ENCODE measurements around the gene TRPM3.

DNA sequence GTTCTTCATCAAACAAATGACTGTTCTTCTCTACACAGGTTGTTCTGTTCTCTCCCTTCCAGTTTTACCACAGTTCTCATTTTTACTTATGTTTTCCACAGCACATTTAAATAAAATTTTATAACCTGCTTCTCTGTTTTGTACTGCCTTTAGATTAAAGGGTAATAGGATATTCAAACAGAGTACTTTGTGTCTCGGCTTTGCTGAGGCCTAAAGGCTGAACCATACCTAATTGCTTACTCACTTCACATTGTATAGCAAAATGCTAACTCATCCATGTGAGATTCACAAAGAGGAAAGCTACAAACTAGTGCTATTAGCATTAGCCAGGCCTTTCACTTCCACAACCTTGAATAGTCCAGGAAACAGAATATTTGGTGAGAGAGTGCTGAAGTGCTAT lies 200.3 kb downstream of the TRPM3 start:
- TF ChIP-seq EZH2 (conservative IDR thresholded peaks at IDR 0.05; ENCODE audit: low read depth, low read length) (no peak), ZBTB3 (CRISPR knock-in tag; IDR thresholded peaks at IDR 0.05; ENCODE audit: borderline replicate concordance, low read depth) (no peak), WIZ (CRISPR knock-in tag; IDR thresholded peaks at IDR 0.05) (no peak), ZHX1 (CRISPR knock-in tag; IDR thresholded peaks at IDR 0.05; ENCODE audit: low read depth) (no peak), GTF2F1 (IDR thresholded peaks at IDR 0.05; ENCODE audit: low read length) (no peak), ZBTB7A (CRISPR knock-in tag; IDR thresholded peaks at IDR 0.05) (no peak), ZNF354B (CRISPR knock-in tag; IDR thresholded peaks at IDR 0.05) (no peak), ZMYM3 (CRISPR knock-in tag; IDR thresholded peaks at IDR 0.05) (no peak), ZNF564 (CRISPR knock-in tag; IDR thresholded peaks at IDR 0.05) (no peak)
- TF ChIP-seq, protein P1, sequence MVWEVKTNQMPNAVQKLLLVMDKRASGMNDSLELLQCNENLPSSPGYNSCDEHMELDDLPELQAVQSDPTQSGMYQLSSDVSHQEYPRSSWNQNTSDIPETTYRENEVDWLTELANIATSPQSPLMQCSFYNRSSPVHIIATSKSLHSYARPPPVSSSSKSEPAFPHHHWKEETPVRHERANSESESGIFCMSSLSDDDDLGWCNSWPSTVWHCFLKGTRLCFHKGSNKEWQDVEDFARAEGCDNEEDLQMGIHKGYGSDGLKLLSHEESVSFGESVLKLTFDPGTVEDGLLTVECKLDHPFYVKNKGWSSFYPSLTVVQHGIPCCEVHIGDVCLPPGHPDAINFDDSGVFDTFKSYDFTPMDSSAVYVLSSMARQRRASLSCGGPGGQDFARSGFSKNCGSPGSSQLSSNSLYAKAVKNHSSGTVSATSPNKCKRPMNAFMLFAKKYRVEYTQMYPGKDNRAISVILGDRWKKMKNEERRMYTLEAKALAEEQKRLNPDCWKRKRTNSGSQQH (CRISPR knock-in tag; IDR thresholded peaks at IDR 0.05; ENCODE audit: low read depth): no peak
- TF ChIP-seq, protein P2, sequence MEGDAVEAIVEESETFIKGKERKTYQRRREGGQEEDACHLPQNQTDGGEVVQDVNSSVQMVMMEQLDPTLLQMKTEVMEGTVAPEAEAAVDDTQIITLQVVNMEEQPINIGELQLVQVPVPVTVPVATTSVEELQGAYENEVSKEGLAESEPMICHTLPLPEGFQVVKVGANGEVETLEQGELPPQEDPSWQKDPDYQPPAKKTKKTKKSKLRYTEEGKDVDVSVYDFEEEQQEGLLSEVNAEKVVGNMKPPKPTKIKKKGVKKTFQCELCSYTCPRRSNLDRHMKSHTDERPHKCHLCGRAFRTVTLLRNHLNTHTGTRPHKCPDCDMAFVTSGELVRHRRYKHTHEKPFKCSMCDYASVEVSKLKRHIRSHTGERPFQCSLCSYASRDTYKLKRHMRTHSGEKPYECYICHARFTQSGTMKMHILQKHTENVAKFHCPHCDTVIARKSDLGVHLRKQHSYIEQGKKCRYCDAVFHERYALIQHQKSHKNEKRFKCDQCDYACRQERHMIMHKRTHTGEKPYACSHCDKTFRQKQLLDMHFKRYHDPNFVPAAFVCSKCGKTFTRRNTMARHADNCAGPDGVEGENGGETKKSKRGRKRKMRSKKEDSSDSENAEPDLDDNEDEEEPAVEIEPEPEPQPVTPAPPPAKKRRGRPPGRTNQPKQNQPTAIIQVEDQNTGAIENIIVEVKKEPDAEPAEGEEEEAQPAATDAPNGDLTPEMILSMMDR (CRISPR knock-in tag; IDR thresholded peaks at IDR 0.05): no peak
- TF ChIP-seq, protein P3, sequence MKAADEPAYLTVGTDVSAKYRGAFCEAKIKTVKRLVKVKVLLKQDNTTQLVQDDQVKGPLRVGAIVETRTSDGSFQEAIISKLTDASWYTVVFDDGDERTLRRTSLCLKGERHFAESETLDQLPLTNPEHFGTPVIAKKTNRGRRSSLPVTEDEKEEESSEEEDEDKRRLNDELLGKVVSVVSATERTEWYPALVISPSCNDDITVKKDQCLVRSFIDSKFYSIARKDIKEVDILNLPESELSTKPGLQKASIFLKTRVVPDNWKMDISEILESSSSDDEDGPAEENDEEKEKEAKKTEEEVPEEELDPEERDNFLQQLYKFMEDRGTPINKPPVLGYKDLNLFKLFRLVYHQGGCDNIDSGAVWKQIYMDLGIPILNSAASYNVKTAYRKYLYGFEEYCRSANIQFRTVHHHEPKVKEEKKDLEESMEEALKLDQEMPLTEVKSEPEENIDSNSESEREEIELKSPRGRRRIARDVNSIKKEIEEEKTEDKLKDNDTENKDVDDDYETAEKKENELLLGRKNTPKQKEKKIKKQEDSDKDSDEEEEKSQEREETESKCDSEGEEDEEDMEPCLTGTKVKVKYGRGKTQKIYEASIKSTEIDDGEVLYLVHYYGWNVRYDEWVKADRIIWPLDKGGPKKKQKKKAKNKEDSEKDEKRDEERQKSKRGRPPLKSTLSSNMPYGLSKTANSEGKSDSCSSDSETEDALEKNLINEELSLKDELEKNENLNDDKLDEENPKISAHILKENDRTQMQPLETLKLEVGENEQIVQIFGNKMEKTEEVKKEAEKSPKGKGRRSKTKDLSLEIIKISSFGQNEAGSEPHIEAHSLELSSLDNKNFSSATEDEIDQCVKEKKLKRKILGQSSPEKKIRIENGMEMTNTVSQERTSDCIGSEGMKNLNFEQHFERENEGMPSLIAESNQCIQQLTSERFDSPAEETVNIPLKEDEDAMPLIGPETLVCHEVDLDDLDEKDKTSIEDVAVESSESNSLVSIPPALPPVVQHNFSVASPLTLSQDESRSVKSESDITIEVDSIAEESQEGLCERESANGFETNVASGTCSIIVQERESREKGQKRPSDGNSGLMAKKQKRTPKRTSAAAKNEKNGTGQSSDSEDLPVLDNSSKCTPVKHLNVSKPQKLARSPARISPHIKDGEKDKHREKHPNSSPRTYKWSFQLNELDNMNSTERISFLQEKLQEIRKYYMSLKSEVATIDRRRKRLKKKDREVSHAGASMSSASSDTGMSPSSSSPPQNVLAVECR (CRISPR knock-in tag; IDR thresholded peaks at IDR 0.05; ENCODE audit: borderline replicate concordance): no peak

Data from HepG2 (cell line).